ENCODE results near the gene ANKMY1. TPM values are rescaled to one million over a fixed set of nuclear protein-coding genes. Genes with fewer than 3 reads are reported as not detected.
"Not testable (repeated sequence)": the region's sequence is repeated elsewhere in the genome, so short reads cannot be mapped to it uniquely, and the experiment has no call there.

ANKMY1 gene
- total and polyA plus RNA-seq, 9 donors, result 5.2 to 10.8 (median 7.7) TPM

DNA sequence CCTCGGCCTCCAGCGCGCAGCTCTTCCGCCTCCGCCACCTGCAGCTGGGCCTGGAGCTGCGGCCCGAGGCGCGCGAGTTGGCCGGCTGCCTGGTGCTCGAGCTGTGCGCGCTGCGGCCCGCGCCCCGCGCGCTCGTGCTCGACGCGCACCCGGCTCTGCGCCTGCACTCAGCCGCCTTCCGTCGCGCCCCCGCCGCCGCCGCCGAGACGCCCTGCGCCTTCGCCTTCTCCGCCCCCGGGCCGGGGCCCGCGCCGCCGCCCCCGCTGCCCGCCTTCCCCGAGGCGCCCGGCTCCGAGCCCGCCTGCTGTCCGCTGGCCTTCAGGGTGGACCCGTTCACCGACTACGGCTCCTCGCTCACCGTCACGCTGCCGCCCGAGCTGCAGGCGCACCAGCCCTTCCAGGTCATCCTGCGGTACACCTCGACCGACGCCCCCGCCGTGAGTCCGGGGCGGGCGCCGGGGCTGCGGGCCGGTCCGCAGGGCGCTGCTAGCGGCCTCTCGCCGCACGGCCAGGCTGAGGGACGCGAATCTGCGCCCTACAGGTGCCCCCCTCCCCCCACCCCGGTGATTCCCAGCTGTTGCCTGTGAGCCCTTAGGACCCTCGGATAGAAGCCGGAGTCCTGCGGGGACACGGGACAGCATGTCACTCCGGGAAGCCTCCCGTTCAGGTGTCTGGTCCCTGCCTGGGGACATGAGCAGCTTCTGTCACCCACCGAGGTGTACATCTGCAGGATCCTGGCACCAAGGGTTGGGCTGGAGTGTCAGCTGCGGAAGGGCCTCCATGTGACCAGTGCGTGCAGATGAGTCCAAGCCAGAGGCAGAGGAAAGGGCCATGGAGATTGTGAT is 11.1 kb upstream of the ANKMY1 start:
- Histone ChIP-seq H3K4me3 (ENCODE audit: low read length) (peak overlapping the region; percentile 45), H3K27me3 (ENCODE audit: control insufficient read depth, insufficient read depth, low read length) (no peaks in the 10 kb centered on the region), H3K4me1 (ENCODE audit: control insufficient read depth, insufficient read depth, low read length) (peaks cover 43% of the 10 kb centered on the region), H3K36me3 (ENCODE audit: control insufficient read depth, insufficient read depth, low read length) (peaks cover 10% of the 10 kb centered on the region), H3K9me3 (replicated peaks; ENCODE audit: control insufficient read depth, low read depth, low read length) (no peaks in the 10 kb centered on the region), H3K27ac (ENCODE audit: low read length) (no peak overlapping the region)
- DNase-seq, result peak; percentile 90
- WGBS (ENCODE audit: insufficient coverage), result 1% methylated on average over 88 of the region's 93 CpGs

GRCh38 chr2:240567872-240568677 is 10.3 kb upstream of the ANKMY1 start, which contains the start of gene RNPEPL1:
Gene RNPEPL1 (plus strand): TSS chr2:240568484. CDS start chr2:240568587, 103 bp downstream.
- peak; percentile 65 for DNase-seq
- peaks cover 6% of the 10 kb centered on the region for H3K36me3 ChIP-seq (ENCODE audit: control insufficient read depth, insufficient read depth, low read length)
- H3K9me3 ChIP-seq (replicated peaks; ENCODE audit: control insufficient read depth, low read depth, low read length), result no peaks in the 10 kb centered on the region
- under 1% methylated on average over 103 of the region's 106 CpGs for WGBS (ENCODE audit: insufficient coverage)
- peak within 1 kb of the TSS; percentile 60 for H3K4me3 ChIP-seq (ENCODE audit: low read length)
- peak within 1 kb of the TSS; percentile 67 for H3K27ac ChIP-seq (ENCODE audit: low read length)
- H3K27me3 ChIP-seq (ENCODE audit: control insufficient read depth, insufficient read depth, low read length), result no peaks in the 10 kb centered on the region
- H3K4me1 ChIP-seq (ENCODE audit: control insufficient read depth, insufficient read depth, low read length), result peaks cover 43% of the 10 kb centered on the region

DNA sequence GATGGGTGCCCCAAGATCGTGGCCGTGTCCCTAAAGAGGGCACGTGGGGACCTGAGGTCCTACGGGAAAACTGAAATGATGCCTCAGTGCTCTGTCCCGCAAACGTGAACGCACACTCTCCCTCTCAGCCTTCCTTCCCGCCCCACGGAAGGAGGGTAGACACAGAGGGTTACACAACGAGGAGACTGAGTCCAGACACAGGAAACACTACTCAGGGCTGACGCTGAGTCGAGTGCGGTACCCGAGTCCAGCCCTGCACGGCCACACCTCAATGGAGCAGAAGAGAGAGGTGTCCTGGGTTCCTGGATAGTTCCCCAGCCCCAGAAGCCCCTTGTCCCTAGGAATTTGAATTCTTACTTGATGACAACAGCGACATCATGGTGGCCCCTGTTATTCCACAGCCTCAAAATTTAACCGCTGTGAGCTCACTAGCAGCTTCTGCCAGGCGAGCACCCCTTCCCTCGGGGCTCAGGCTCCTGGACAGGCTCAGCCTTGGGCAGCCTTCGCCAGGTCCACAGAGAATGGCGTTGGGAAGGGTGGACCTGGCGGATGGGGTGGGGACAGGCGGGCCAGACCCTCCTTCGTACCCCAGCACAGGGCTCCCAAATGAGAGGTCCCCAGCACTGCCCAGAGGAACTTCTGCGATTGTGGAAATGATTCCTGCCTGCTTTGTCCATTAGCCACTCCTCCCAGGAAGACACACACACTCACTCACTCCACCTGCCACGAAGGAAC is 9.5 kb upstream of the ANKMY1 start:
- Histone ChIP-seq H3K4me3 (ENCODE audit: low read length) (peak overlapping the region; percentile 60), H3K9me3 (replicated peaks; ENCODE audit: control insufficient read depth, low read depth, low read length) (no peaks in the 10 kb centered on the region), H3K27ac (ENCODE audit: low read length) (peak overlapping the region; percentile 67), H3K4me1 (ENCODE audit: control insufficient read depth, insufficient read depth, low read length) (peaks cover 43% of the 10 kb centered on the region), H3K27me3 (ENCODE audit: control insufficient read depth, insufficient read depth, low read length) (no peaks in the 10 kb centered on the region), H3K36me3 (ENCODE audit: control insufficient read depth, insufficient read depth, low read length) (peaks cover 6% of the 10 kb centered on the region)
- 39% methylated on average over 25 of the region's 26 CpGs for WGBS (ENCODE audit: insufficient coverage)
- DNase-seq, result no peak

DNA sequence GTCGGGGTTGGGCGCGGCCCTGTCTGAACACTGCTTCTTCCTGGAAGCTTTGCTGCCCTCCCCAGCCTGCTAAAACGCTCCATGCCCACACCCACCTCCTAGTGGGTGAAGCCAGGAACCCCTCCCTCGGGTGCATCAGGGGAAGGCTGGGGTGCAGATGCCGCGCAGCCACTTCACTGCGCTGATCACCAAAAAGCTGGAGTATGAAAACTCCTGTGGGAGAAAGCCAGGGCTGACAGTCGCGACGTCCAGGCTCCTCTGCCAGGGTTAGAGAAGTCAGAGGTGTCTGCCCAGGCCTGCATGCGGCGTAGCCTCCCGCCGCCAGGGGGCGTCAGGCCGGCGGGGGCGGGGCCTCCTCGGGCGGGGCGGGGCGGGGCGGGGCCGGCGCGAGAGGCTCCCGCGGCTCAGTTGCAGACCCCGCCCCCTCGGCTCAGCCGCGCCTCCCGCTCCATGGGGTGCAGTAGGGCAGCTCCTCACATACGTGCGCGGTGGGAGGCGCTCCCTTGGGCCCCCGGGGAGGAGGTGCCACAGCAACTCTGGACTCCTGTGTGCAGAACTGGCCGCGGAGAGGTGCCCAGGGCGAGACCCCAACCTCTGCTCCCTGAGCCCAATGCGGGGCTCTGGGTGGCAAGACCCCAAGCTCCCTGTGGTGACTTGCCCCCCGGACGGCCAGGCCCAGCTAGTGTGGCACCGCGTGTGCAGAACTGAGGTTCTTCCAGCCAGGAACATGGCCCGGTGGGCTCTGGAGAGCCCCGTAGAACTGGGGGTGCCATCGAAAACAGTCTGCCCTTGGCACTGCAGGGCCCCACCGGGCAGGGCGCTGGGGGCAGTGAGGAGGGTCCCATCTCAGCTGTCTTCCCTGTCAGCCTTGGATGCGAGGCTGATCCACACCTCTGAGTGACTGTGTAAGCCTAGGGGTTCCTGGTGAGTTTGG is 8.7 kb upstream of the ANKMY1 start:
- Histone ChIP-seq H3K4me3 (ENCODE audit: low read length) (peak overlapping the region; percentile 18), H3K4me1 (ENCODE audit: control insufficient read depth, insufficient read depth, low read length) (peaks cover 45% of the 10 kb centered on the region), H3K27me3 (ENCODE audit: control insufficient read depth, insufficient read depth, low read length) (no peaks in the 10 kb centered on the region), H3K9me3 (replicated peaks; ENCODE audit: control insufficient read depth, low read depth, low read length) (no peaks in the 10 kb centered on the region), H3K27ac (ENCODE audit: low read length) (peak overlapping the region; percentile 60), H3K36me3 (ENCODE audit: control insufficient read depth, insufficient read depth, low read length) (peaks cover 7% of the 10 kb centered on the region)
- DNase-seq, result peak; percentile 87
- WGBS (ENCODE audit: insufficient coverage), result 9% methylated on average over 45 of the region's 53 CpGs

DNA sequence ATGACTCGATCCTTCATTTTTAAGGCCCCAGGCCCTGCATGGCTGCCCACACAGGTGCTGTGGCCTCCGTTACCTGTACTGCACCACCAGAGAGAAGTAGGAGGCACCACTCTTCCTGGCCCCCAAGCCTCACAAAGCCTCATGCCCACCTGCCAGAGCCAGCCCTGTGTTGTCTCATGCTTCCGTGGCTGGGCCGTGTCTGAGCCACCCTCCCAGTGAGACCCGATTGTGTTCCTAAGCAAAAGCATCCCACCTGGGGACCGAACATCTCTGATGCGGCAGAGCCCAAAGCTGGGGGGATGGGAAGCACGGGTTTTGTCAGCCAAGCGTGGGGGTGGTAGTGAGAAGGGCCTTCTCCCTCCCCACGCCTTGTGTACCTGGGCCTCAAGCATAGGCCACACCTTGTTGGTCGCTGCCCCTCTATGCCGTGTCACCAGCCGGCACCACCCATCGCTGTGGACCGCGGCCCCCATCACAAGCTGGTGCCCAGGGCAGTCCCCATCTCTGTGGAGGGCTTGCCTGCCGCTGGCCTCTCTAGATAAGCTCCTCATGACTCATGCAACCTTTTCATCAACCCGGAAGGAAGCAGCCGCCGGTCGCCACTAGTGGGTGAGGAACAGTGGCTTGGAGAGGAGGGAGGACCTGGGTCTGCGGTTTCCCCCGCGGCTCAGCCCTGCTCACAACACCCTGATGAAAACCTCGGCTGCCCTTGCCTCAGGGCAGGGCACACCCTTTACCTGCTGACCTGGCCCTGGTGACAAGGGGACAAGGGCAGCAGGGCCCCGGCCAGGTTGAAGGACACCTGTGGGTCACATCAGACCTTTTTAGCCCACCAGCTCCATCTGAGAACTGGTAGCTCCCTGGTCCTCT is 7.8 kb upstream of the ANKMY1 start:
- peak overlapping the region; percentile 60 for H3K27ac ChIP-seq (ENCODE audit: low read length)
- 85% methylated on average over 17 of the region's 26 CpGs for WGBS (ENCODE audit: insufficient coverage)
- H3K9me3 ChIP-seq (replicated peaks; ENCODE audit: control insufficient read depth, low read depth, low read length), result no peaks in the 10 kb centered on the region
- no peak overlapping the region for H3K4me3 ChIP-seq (ENCODE audit: low read length)
- DNase-seq, result peak; percentile 66
- peaks cover 7% of the 10 kb centered on the region for H3K36me3 ChIP-seq (ENCODE audit: control insufficient read depth, insufficient read depth, low read length)
- peaks cover 46% of the 10 kb centered on the region for H3K4me1 ChIP-seq (ENCODE audit: control insufficient read depth, insufficient read depth, low read length)
- no peaks in the 10 kb centered on the region for H3K27me3 ChIP-seq (ENCODE audit: control insufficient read depth, insufficient read depth, low read length)

GRCh38 chr2:240564561-240565332 is 7.0 kb upstream of the ANKMY1 start:
- no peak overlapping the region for H3K4me3 ChIP-seq (ENCODE audit: low read length)

GRCh38 chr2:240563951-240564560 is 6.3 kb upstream of the ANKMY1 start:
- Histone ChIP-seq H3K4me3 (ENCODE audit: low read length) (no peak overlapping the region), H3K27ac (ENCODE audit: low read length) (no peak overlapping the region)

More at GRCh38 chr2:240564561-240565332, 7.0 kb upstream of the ANKMY1 start:
- WGBS (ENCODE audit: insufficient coverage), result 85% methylated on average over 4 of the region's 10 CpGs
- Histone ChIP-seq H3K27me3 (ENCODE audit: control insufficient read depth, insufficient read depth, low read length) (no peaks in the 10 kb centered on the region), H3K36me3 (ENCODE audit: control insufficient read depth, insufficient read depth, low read length) (peaks cover 7% of the 10 kb centered on the region), H3K9me3 (replicated peaks; ENCODE audit: control insufficient read depth, low read depth, low read length) (no peaks in the 10 kb centered on the region), H3K27ac (ENCODE audit: low read length) (no peak overlapping the region), H3K4me1 (ENCODE audit: control insufficient read depth, insufficient read depth, low read length) (peaks cover 40% of the 10 kb centered on the region)
- DNase-seq, result no peak

DNA sequence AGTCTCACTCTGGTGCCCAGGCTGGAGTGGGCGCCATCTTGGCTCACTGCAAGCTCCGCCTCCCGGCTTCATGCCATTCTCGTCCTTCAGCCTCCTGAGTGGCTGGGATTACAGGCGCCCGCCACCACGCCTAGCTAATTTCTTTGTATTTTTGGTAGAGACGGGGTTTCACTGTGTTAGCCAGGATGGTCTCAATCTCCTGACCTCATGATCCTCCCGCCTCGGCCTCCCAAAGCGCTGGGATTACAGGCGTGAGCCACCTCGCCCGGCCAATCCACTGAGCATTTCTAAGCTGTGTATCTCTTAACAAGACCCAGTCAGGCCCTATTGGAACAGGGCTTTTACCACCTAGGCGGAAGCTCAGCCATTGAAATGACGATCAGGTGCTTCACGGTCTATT is 5.4 kb upstream of the ANKMY1 start:
- H3K27me3 ChIP-seq (ENCODE audit: control insufficient read depth, insufficient read depth, low read length); DNase-seq; H3K4me3 ChIP-seq (ENCODE audit: low read length); H3K9me3 ChIP-seq (replicated peaks; ENCODE audit: control insufficient read depth, low read depth, low read length); H3K36me3 ChIP-seq (ENCODE audit: control insufficient read depth, insufficient read depth, low read length); H3K27ac ChIP-seq (ENCODE audit: low read length): not testable (repeated sequence)
- peaks cover 44% of the 10 kb centered on the region for H3K4me1 ChIP-seq (ENCODE audit: control insufficient read depth, insufficient read depth, low read length)
- 92% methylated on average over 10 of the region's 17 CpGs for WGBS (ENCODE audit: insufficient coverage)

More at GRCh38 chr2:240563951-240564560, 6.3 kb upstream of the ANKMY1 start:
- Histone ChIP-seq H3K27me3 (ENCODE audit: control insufficient read depth, insufficient read depth, low read length) (no peaks in the 10 kb centered on the region), H3K4me1 (ENCODE audit: control insufficient read depth, insufficient read depth, low read length) (peaks cover 40% of the 10 kb centered on the region), H3K36me3 (ENCODE audit: control insufficient read depth, insufficient read depth, low read length) (peaks cover 7% of the 10 kb centered on the region), H3K9me3 (replicated peaks; ENCODE audit: control insufficient read depth, low read depth, low read length) (no peaks in the 10 kb centered on the region)
- 93% methylated on average over 7 of the region's 12 CpGs for WGBS (ENCODE audit: insufficient coverage)
- DNase-seq, result no peak
